Measurements from ENCODE around the gene HEXD. TPM values are rescaled to one million over a fixed set of nuclear protein-coding genes. Genes with fewer than 3 reads are reported as not detected.

HEXD gene
- total RNA-seq, 4 donors from 2014 or later = 10.6 to 42.0 (median 12.9) TPM

DNA sequence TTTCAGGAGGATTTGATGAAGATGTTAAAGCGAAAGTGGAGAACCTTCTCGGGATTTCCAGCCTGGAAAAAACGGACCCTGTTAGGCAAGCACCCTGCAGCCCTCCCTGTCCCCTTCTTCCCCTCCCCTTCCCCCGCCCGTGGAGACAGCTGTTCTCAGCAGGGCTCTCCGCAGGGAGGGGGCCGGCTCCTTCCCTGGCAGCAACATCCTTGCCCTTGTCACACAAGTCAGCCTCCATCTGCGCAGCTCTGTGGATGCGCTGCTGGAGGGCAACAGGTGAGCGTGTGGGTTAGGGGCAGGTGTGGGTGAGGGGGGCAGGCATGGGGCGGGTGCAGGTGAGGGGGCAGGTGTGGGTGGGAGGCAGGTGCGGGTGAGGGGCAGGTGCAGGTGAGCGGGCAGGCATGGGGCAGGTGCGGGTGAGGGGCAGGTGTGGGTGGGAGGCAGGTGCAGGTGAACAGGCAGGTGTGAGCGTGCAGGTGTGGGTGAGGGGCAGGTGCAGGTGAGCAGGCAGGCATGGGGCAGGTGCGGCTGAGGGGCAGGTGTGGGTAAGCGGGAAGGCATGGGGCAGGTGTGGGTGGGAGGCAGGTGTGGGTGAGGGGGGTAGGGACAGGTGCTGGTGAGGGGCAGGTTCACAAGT is 23.0 kb downstream of the HEXD start:
- intact Hi-C loops (cut with DNase I) = no loop called here
- peak overlapping the region in 2 of 4 donors; percentile 4 to 30 for H3K4me3 ChIP-seq
- WGBS, 2 donors = 28 to 77% methylated on average over 4 to 6 of the region's 17 CpGs
- peaks cover 7 to 58% (median 27%) of the 10 kb centered on the region in 3 donors for H3K4me1 ChIP-seq
- peak overlapping the region in 2 of 4 donors; percentile 23 to 45 for H3K27ac ChIP-seq
- H3K9me3 ChIP-seq = no peaks in the 10 kb centered on the region
- TF ChIP-seq, protein P1, sequence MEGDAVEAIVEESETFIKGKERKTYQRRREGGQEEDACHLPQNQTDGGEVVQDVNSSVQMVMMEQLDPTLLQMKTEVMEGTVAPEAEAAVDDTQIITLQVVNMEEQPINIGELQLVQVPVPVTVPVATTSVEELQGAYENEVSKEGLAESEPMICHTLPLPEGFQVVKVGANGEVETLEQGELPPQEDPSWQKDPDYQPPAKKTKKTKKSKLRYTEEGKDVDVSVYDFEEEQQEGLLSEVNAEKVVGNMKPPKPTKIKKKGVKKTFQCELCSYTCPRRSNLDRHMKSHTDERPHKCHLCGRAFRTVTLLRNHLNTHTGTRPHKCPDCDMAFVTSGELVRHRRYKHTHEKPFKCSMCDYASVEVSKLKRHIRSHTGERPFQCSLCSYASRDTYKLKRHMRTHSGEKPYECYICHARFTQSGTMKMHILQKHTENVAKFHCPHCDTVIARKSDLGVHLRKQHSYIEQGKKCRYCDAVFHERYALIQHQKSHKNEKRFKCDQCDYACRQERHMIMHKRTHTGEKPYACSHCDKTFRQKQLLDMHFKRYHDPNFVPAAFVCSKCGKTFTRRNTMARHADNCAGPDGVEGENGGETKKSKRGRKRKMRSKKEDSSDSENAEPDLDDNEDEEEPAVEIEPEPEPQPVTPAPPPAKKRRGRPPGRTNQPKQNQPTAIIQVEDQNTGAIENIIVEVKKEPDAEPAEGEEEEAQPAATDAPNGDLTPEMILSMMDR (IDR thresholded peaks at IDR 0.05) = no peak
- TF ChIP-seq POLR2A (IDR thresholded peaks at IDR 0.05) = no peak
- no peaks in the 10 kb centered on the region for H3K27me3 ChIP-seq
- no peak for DNase-seq
- H3K36me3 ChIP-seq = peaks cover 6 to 86% (median 21%) of the 10 kb centered on the region in 3 donors

DNA sequence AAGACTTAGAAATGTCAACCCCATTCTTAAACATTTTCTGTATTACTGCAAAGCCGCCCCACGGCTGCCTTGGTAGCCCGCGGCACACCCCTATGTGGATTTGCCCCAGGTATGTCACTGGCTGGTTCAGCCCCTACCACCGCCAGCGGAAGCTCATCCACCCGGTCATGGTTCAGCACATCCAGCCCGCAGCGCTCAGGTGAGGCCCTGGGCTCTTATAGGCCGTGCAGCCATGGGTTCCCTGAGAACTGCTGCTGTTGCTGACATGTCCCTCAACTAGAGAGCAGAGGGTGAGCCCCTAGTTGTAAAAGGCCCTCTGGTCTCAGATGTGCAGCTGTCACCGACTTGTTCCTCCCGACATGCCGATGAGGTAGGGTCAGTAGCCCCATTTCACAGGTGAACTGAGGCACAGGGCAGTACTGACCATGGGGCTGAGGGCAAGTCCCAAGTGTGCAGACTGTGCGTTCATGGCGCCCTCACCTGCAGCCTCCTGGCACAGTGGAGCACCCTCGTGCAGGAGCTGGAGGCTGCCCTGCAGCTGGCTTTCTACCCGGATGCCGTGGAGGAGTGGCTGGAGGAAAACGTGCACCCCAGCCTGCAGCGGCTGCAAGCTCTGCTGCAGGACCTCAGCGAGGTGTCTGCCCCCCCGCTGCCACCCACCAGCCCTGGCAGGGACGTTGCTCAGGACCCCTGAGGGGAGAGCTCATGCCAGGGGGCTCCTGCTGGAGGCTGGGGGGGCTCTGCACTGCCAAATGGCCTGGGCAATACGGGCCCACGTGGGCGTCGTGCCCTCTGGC is 23.7 kb downstream of the HEXD start:
- 92 to 93% methylated on average over 4 to 11 of the region's 27 CpGs for WGBS, 2 donors
- H3K4me1 ChIP-seq = peaks cover 10 to 66% (median 28%) of the 10 kb centered on the region in 3 donors
- peaks cover 6 to 85% (median 21%) of the 10 kb centered on the region in 3 donors for H3K36me3 ChIP-seq
- no peaks in the 10 kb centered on the region for H3K9me3 ChIP-seq
- TF ChIP-seq, protein P1 (IDR thresholded peaks at IDR 0.05) = no peak
- no peak for TF ChIP-seq POLR2A (IDR thresholded peaks at IDR 0.05)
- no peaks in the 10 kb centered on the region for H3K27me3 ChIP-seq
- H3K4me3 ChIP-seq = no peak overlapping the region
- no peak overlapping the region for H3K27ac ChIP-seq
- no peak for DNase-seq
- intact Hi-C loops (cut with DNase I) = no loop called here

DNA sequence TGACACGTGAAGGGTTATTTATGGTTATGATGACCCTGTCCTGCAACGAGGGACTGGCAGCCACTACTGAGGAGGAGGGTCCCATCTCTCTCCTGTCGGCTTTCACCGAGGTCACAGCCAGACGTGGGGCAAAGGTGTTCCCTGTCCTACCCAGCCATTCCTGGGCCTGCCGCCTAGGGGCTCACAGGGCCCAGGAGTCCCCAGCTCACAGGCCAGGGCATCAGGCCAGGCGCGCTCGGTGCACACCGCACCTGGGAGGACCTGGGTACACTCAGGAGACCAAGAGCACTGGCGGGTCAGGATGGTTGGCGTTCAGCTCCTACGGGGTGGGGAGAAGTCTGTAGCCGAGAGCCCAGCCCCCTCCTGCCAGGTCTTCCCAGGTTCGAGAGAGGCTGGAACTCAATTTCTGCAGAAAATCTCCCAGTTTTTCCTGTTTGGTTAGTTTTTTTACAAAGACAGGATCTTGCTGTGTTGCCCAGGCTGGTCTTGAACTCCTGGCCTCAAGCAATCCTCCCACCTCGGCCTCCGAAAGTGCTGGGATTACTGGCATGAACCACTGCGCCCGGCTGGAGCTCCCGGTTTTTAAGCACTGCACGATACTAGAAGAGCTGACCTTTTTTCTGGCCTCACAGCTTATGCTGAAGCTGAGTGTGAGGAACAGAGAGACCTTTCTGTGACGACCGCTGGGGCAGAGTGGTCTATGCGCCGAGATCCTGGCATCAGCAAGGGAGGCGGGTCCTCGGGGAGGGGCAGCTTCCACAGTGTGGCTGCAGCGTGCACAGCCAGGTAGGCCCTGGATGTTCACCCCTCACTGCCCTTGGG is 24.7 kb downstream of the HEXD start:
- WGBS, 2 donors = 66 to 77% methylated on average over 3 to 14 of the region's 28 CpGs
- H3K4me3 ChIP-seq = no peak overlapping the region
- no peaks in the 10 kb centered on the region for H3K27me3 ChIP-seq
- intact Hi-C loops (cut with DNase I) = no loop called here
- H3K27ac ChIP-seq = no peak overlapping the region
- peaks cover 6 to 82% (median 21%) of the 10 kb centered on the region in 3 donors for H3K36me3 ChIP-seq
- H3K9me3 ChIP-seq = no peaks in the 10 kb centered on the region
- H3K4me1 ChIP-seq = peaks cover 10 to 73% (median 28%) of the 10 kb centered on the region in 3 donors
- TF ChIP-seq, protein P1 (IDR thresholded peaks at IDR 0.05) = no peak
- TF ChIP-seq POLR2A (IDR thresholded peaks at IDR 0.05) = no peak
- no peak for DNase-seq

DNA sequence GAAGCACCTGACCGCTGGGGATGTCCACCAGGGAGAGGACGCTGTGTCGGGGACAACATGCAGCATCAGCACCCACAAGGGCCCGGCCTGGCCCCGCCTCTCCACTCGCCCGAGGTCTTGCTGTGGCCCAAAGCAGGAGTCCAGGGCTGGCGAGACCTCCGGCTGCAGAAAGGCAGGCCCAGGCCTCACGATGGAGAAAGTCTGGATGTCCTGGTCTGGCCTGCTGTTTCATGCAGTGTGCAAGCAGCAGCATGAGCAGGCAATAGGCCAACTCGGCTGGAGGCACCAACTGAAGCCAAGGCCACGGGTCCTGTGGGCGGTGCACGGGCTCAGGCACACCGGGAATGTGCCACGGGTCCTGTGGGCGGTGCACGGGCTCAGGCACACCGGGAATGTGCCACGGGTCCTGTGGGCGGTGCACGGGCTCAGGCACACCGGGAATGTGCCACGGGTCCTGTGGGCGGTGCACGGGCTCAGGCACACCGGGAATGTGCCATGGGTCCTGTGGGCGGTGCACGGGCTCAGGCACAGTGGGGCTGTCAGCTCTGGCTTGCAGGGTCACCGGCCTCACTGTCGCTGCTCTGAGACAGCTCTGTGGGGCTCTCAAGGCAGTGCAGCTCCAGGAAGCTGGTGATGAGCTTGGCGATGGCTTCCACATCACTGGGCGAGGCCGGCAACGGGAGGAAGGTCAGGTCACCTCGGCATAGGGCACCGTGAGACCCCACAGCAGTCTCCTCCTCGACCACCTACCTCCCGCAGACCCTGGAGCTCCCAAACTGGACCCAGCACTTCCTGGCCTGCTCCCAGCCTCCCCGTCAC is 25.5 kb downstream of the HEXD start:
- intact Hi-C loops (cut with DNase I) = no loop called here
- DNase-seq = no peak
- Histone ChIP-seq H3K9me3 (no peaks in the 10 kb centered on the region), H3K27ac (no peak overlapping the region), H3K27me3 (no peaks in the 10 kb centered on the region), H3K4me3 (no peak overlapping the region), H3K4me1 (peaks cover 10 to 76% (median 28%) of the 10 kb centered on the region in 3 donors), H3K36me3 (peaks cover 6 to 78% (median 21%) of the 10 kb centered on the region in 3 donors)
- WGBS, 2 donors = 51 to 80% methylated on average over 1 to 14 of the region's 40 CpGs
- TF ChIP-seq POLR2A (IDR thresholded peaks at IDR 0.05) = no peak
- TF ChIP-seq, protein P1 (IDR thresholded peaks at IDR 0.05) = no peak

All from esophagus squamous epithelium (tissue), 5 donors.